ENCODE results near the gene KRT85.
"Not testable (repeated sequence)": the region's sequence is repeated elsewhere in the genome, so short reads cannot be mapped to it uniquely, and the experiment has no call there.

The KRT85 gene

GRCh38 chr12:52347551-52348510 lies 19.4 kb downstream of the KRT85 start:
- no peak for DNase-seq (ENCODE audit: low read depth)

- DNase-seq (ENCODE audit: low read depth): no peak
These were observed 20.3 kb downstream of the KRT85 start for GRCh38 chr12:52347016-52347415.

GRCh38 chr12:52346593-52346992 lies 20.7 kb downstream of the KRT85 start:
- DNase-seq (ENCODE audit: low read depth): no peak

GRCh38 chr12:52345041-52345440 lies 22.2 kb downstream of the KRT85 start:
- not testable (repeated sequence) for DNase-seq (ENCODE audit: low read depth)

- DNase-seq (ENCODE audit: low read depth): no peak
These were observed 23.2 kb downstream of the KRT85 start for GRCh38 chr12:52344111-52344510.

- no peak for DNase-seq (ENCODE audit: low read depth)
These were observed 23.7 kb downstream of the KRT85 start for GRCh38 chr12:52343550-52343949.

GRCh38 chr12:52342781-52343490 lies 24.3 kb downstream of the KRT85 start:
- DNase-seq (ENCODE audit: low read depth): no peak

- DNase-seq (ENCODE audit: low read depth): no peak
These were observed 26.2 kb downstream of the KRT85 start for GRCh38 chr12:52341066-52341580.

- DNase-seq (ENCODE audit: low read depth): no peak
These were observed 28.9 kb downstream of the KRT85 start for GRCh38 chr12:52338241-52338960.

- no peak for DNase-seq (ENCODE audit: low read depth)
These were observed 30.2 kb downstream of the KRT85 start for GRCh38 chr12:52337054-52337453.

- DNase-seq (ENCODE audit: low read depth): no peak
These were observed 30.6 kb downstream of the KRT85 start for GRCh38 chr12:52336641-52337040.

GRCh38 chr12:52335598-52336262 lies 31.6 kb downstream of the KRT85 start:
- DNase-seq (ENCODE audit: low read depth): no peak

- DNase-seq (ENCODE audit: low read depth): no peak
These were observed 33.1 kb downstream of the KRT85 start for GRCh38 chr12:52334185-52334584.

- no peak for DNase-seq (ENCODE audit: low read depth)
These were observed 34.0 kb downstream of the KRT85 start for GRCh38 chr12:52333321-52333720.

GRCh38 chr12:52332381-52332780 lies 34.9 kb downstream of the KRT85 start:
- DNase-seq (ENCODE audit: low read depth): no peak

GRCh38 chr12:52331833-52332232 lies 35.4 kb downstream of the KRT85 start:
- DNase-seq (ENCODE audit: low read depth): no peak

GRCh38 chr12:52331039-52331438 lies 36.2 kb downstream of the KRT85 start:
- DNase-seq (ENCODE audit: low read depth): no peak

GRCh38 chr12:52327830-52328500 lies 39.3 kb downstream of the KRT85 start:
- no peak for DNase-seq (ENCODE audit: low read depth)

- DNase-seq (ENCODE audit: low read depth): peak; percentile 52
These were observed 40.0 kb downstream of the KRT85 start for GRCh38 chr12:52327052-52327829.

- no peak for DNase-seq (ENCODE audit: low read depth)
These were observed 43.2 kb downstream of the KRT85 start for GRCh38 chr12:52324153-52324444.
